IMR-90 (cell line): Measurements from ENCODE around the gene SHROOM3. TPM values are rescaled to one million over a fixed set of nuclear protein-coding genes. Genes with fewer than 3 reads are reported as not detected.
A peak's percentile ranks its signal among the peaks of the same experiment; 100 is the strongest.

Experiments used
- ATAC-seq: fragments of 200-7000 bp; cut with Tn5 transposase; 2 replicates; pipeline ENCODE4 v1.9.1; 2020; ENCODE audit warnings: low read depth, mild to moderate bottlenecking, moderate library complexity
- BruUV-seq: library from RNA; stranded (reverse); fragments of 400-500 nt; replicated peaks from 2 replicates; lab custom pipeline; 2021; lab: Mats Ljungman, UMichigan
- CTCF ChIA-PET: fragments of 300-600 bp; formaldehyde crosslinking; extraction: SDS; loops from one replicate; lab custom pipeline; 2021; ENCODE audit warnings: antibody characterized with exemption; lab: Yijun Ruan, JAX
- POLR2A ChIA-PET: fragments of 300-600 bp; sonication (Branson Sonifier 250); formaldehyde crosslinking; loops from one replicate; lab custom pipeline; 2022; ENCODE audit warnings: antibody characterized with exemption; ENCODE audit not compliant: unreplicated experiment; lab: Charles Lee
- DNase-seq: peaks from one replicate; pipeline ENCODE4 v3.0.0; 2013
- H2AFZ ChIP-seq: replicated peaks from 2 replicates; pipeline ENCODE3; 2013; ENCODE audit warnings: low read length, mild to moderate bottlenecking; ENCODE audit not compliant: poor library complexity
- H2AK5ac ChIP-seq: 2 replicates; pipeline ENCODE4 v1.6.1; 2013; ENCODE audit warnings: low read depth, low read length, inconsistent platforms
- H2AK9ac ChIP-seq: replicated peaks from 2 replicates; pipeline ENCODE3; 2013; ENCODE audit warnings: mild to moderate bottlenecking, low read depth, low read length, moderate library complexity; ENCODE audit not compliant: poor library complexity
- H2BK120ac ChIP-seq: 2 replicates; pipeline ENCODE4 v1.6.1; 2013; ENCODE audit warnings: low read depth, low read length, inconsistent platforms
- H2BK15ac ChIP-seq: 3 replicates; pipeline ENCODE4 v1.6.1; 2013; ENCODE audit warnings: low read depth, low read length, inconsistent platforms
- H2BK20ac ChIP-seq: 2 replicates; pipeline ENCODE4 v1.6.1; 2013; ENCODE audit warnings: low read depth, mild to moderate bottlenecking, inconsistent platforms, low read length, moderate library complexity
- H2BK5ac ChIP-seq: 2 replicates; pipeline ENCODE4 v1.6.1; 2013; ENCODE audit warnings: mild to moderate bottlenecking, low read depth, low read length, inconsistent platforms; ENCODE audit not compliant: poor library complexity, severe bottlenecking
- H3K14ac ChIP-seq: replicated peaks from 2 replicates; pipeline ENCODE4 v1.6.1; 2013; ENCODE audit warnings: low read depth, low read length, inconsistent platforms
- H3K18ac ChIP-seq: 2 replicates; pipeline ENCODE4 v1.6.1; 2013; ENCODE audit warnings: low read depth, low read length, control low read depth
- H3K23ac ChIP-seq: 2 replicates; pipeline ENCODE4 v1.6.1; 2013; ENCODE audit warnings: low read depth, low read length, inconsistent platforms
- H3K27ac ChIP-seq: 2 replicates; pipeline ENCODE4 v1.5.1; 2013; ENCODE audit warnings: mild to moderate bottlenecking, control low read depth, low read length; ENCODE audit not compliant: insufficient read depth
- H3K27me3 ChIP-seq: 2 replicates; pipeline ENCODE4 v1.6.1; 2013; ENCODE audit warnings: low read length; ENCODE audit not compliant: control insufficient read depth, insufficient read depth
- H3K36me3 ChIP-seq: 2 replicates; pipeline ENCODE4 v1.6.1; 2013; ENCODE audit warnings: low read length, mixed read lengths; ENCODE audit not compliant: control insufficient read depth, insufficient read depth
- H3K4ac ChIP-seq: 2 replicates; pipeline ENCODE4 v1.6.1; 2013; ENCODE audit warnings: low read depth, low read length, inconsistent platforms
- H3K4me1 ChIP-seq: 2 replicates; pipeline ENCODE4 v1.6.1; 2013; ENCODE audit warnings: low read length, mixed read lengths; ENCODE audit not compliant: control insufficient read depth, insufficient read depth
- H3K4me2 ChIP-seq: 2 replicates; pipeline ENCODE4 v1.6.1; 2013; ENCODE audit warnings: low read depth, mild to moderate bottlenecking, control low read depth, low read length, moderate library complexity
- H3K4me3 ChIP-seq: 2 replicates; pipeline ENCODE4 v1.5.1; 2013; ENCODE audit warnings: low read depth, mild to moderate bottlenecking, control low read depth, low read length, moderate library complexity; ENCODE audit not compliant: insufficient read depth
- H3K56ac ChIP-seq: 2 replicates; pipeline ENCODE4 v1.6.1; 2013; ENCODE audit warnings: low read length, inconsistent platforms; ENCODE audit not compliant: insufficient read depth; ENCODE audit errors: extremely low read depth
- H3K79me1 ChIP-seq, 2 experiments: 2 replicates each; pipeline ENCODE4 v1.6.1; 2013; ENCODE audit warnings: low read length in 2 of 2, inconsistent platforms in 1 of 2, low read depth in 1 of 2
- H3K9ac ChIP-seq: 2 replicates; pipeline ENCODE4 v1.6.1; 2013; ENCODE audit warnings: low read depth, low read length, control low read depth
- H3K9me1 ChIP-seq: 2 replicates; pipeline ENCODE4 v1.6.1; 2013; ENCODE audit warnings: low read length, inconsistent platforms; ENCODE audit not compliant: insufficient read depth
- H3K9me3 ChIP-seq: 2 replicates; pipeline ENCODE4 v1.6.1; 2013; ENCODE audit warnings: low read length; ENCODE audit not compliant: control insufficient read depth, insufficient read depth
- H4K20me1 ChIP-seq: 2 replicates; pipeline ENCODE4 v1.6.1; 2013; ENCODE audit warnings: low read length, inconsistent platforms; ENCODE audit not compliant: insufficient read depth
- H4K5ac ChIP-seq: 2 replicates; pipeline ENCODE4 v1.6.1; 2013; ENCODE audit warnings: mild to moderate bottlenecking, low read depth, low read length, control low read depth
- H4K8ac ChIP-seq, 2 experiments: 2 replicates each; pipeline ENCODE4 v1.6.1; 2013; ENCODE audit warnings: low read depth in 2 of 2, low read length in 2 of 2, control low read depth in 1 of 2, inconsistent platforms in 1 of 2
- H4K91ac ChIP-seq: 2 replicates; pipeline ENCODE4 v1.6.1; 2013; ENCODE audit warnings: low read depth, low read length, inconsistent platforms; ENCODE audit not compliant: insufficient read depth
- BHLHE40 ChIP-seq: fragments of 150-350 bp; IDR thresholded peaks from 2 replicates; pipeline ENCODE4 v1.6.1; 2016; ENCODE audit warnings: mild to moderate bottlenecking, low read depth, low read length
- CEBPB ChIP-seq: IDR thresholded peaks from 2 replicates; pipeline ENCODE4 v1.6.1; 2012; ENCODE audit warnings: low read depth, low read length, improper control_type of control experiment
- RAD21 ChIP-seq: IDR thresholded peaks from 2 replicates; pipeline ENCODE4 v1.6.1; 2012; ENCODE audit warnings: low read length, improper control_type of control experiment
- RCOR1 ChIP-seq: IDR thresholded peaks from 2 replicates; pipeline ENCODE4 v1.6.1; 2012; ENCODE audit warnings: mild to moderate bottlenecking, low read length, improper control_type of control experiment; ENCODE audit not compliant: insufficient replicate concordance
- SMC3 ChIP-seq: fragments of 150-350 bp; IDR thresholded peaks from 2 replicates; pipeline ENCODE4 v1.6.1; 2016; ENCODE audit warnings: low read depth, mild to moderate bottlenecking, antibody characterized with exemption, low read length, moderate library complexity
- WGBS, 2 experiments: methylation state at CpG; one replicate each; pipeline versions ENCODE4 v1.1.5 to v1.1.7; 2013; ENCODE audit warnings: missing lambda C conversion rate in 2 of 2; ENCODE audit not compliant: insufficient read length in 1 of 2; ENCODE audit errors: extremely low coverage in 2 of 2; 5-methylcytosine and 5-hydroxymethylcytosine counted together
- dilution Hi-C: fragments of 300-500 bp; cut with HindIII; formaldehyde crosslinking; loops from one replicate; pipeline ENCODE4 v1.14.3; 2018; ENCODE audit warnings: low sequenced_read_pairs; ENCODE audit not compliant: unreplicated experiment
- in situ Hi-C: fragments of 300-500 bp; cut with MboI; formaldehyde crosslinking; loops from 3 replicates; pipeline ENCODE4 v1.14.3; 2019; ENCODE audit warnings: low sequenced_read_pairs, inconsistent platforms, mixed read lengths
- intact Hi-C: fragments of 100-400 bp; cut with micrococcal nuclease; formaldehyde crosslinking; loops from 2 replicates; pipeline ENCODE4 v1.10.0; 2022
- polyA plus RNA-seq, 3 experiments: library from polyadenylated mRNA; depleted of rRNA; stranded (reverse); fragments of >200 nt; gene quantifications; 2 replicates each; pipeline ENCODE4 v1.2.3, GENCODE V29; 2012; ENCODE audit warnings: low replicate concordance in 1 of 3
- total RNA-seq: library from RNA; depleted of rRNA; stranded (reverse); fragments of >200 nt; gene quantifications from 2 replicates; pipeline ENCODE4 v1.2.3, GENCODE V29; 2012

SHROOM3 gene
- total and polyA plus RNA-seq, 2 of the 4 experiments (the other 2 are of a cell fraction), result 10.8 to 19.5 TPM

DNA sequence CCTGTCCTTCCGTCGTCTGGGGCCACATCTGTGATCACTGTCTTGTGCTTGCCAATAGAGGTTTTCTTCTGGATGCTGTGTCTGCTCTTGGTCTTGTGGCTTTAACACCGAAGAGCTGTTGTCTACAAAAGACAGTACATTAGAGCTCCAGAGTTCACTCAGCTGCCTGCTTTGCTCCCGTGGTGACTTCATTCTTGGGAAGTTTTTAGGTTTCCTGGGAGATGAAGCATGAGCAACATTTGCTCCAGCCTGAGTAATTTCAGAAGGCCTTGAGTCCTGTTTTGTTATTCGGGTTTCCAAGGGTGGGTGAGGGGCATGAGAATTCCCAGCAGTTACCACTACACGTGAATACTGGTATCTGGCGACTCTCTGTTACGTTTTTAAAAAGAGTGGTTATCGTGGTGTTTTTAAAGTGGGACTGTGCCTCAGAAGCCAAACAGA lies 189.2 kb downstream of the SHROOM3 start:
- H2AK9ac ChIP-seq, result peak overlapping the region; percentile 22
- peak overlapping the region; percentile 100 for H2BK20ac ChIP-seq
- peaks cover 10% of the 10 kb centered on the region for H3K9me1 ChIP-seq
- DNase-seq (peak; percentile 94), ATAC-seq (peak; percentile 87)
- peak overlapping the region; percentile 98 for H4K91ac ChIP-seq
- peak overlapping the region; percentile 98 for H2BK5ac ChIP-seq
- peak overlapping the region; percentile 100 for H2BK120ac ChIP-seq
- H3K9ac ChIP-seq, result peak overlapping the region; percentile 69
- H3K18ac ChIP-seq, result peak overlapping the region; percentile 96
- H3K4ac ChIP-seq, result peak overlapping the region; percentile 99
- no TSS peak for BruUV-seq
- H3K23ac ChIP-seq, result peak overlapping the region; percentile 99
- WGBS, 2 experiments, result no CpG with 5 or more reads among the region's 9 CpGs
- H3K4me1 ChIP-seq, result peaks cover 13% of the 10 kb centered on the region
- in situ Hi-C loops, result no loop called here
- H3K79me1 ChIP-seq, result peaks cover 0 to 10% of the 10 kb centered on the region in 2 experiments; a peak in 2 of 4 replicates
- ChIA-PET CTCF (no interaction called here), POLR2A (no interaction called here)
- no peaks in the 10 kb centered on the region for H3K9me3 ChIP-seq
- peak overlapping the region; percentile 95 for H4K5ac ChIP-seq
- H3K36me3 ChIP-seq, result no peaks in the 10 kb centered on the region
- peak overlapping the region; percentile 93; the same call in 2 of the 3 replicates for H2BK15ac ChIP-seq
- intact Hi-C loops, result loop anchor here (10.0 kb wide), 1 partner anchor 321 kb away; the partner anchor contains the start of gene SEPTIN11
- peak overlapping the region; percentile 97 for H2AK5ac ChIP-seq
- H2AFZ ChIP-seq, result peak overlapping the region; percentile 83
- TF ChIP-seq SMC3, result 0 out of 2 replicates have a peak, but pooled peaks have one; percentile 7
- peak; percentile 3; the same call in 1 of the 2 replicates for TF ChIP-seq RAD21
- TF ChIP-seq BHLHE40, result peak; percentile 89
- TF ChIP-seq CEBPB, result peak; percentile 56; the same call in 1 of the 2 replicates
- TF ChIP-seq RCOR1, result no peak
- H3K14ac ChIP-seq, result peak overlapping the region; percentile 99
- H3K27me3 ChIP-seq, result no peaks in the 10 kb centered on the region
- peak overlapping the region; percentile 20 to 88 for H4K8ac ChIP-seq
- peak overlapping the region; percentile 86 for H3K27ac ChIP-seq
- peak overlapping the region; percentile 77 for H3K56ac ChIP-seq
- no peak overlapping the region for H3K4me3 ChIP-seq
- H4K20me1 ChIP-seq, result no peaks in the 10 kb centered on the region
- dilution Hi-C loops, result no loop called here
- H3K4me2 ChIP-seq, result peak overlapping the region; percentile 85
